ENCODE measurements around the gene PPM1F. TPM values are rescaled to one million over a fixed set of nuclear protein-coding genes. Genes with fewer than 3 reads are reported as not detected.

Gene PPM1F
- total RNA-seq, 1 experiment from 2014 or later: 28.6 TPM

DNA sequence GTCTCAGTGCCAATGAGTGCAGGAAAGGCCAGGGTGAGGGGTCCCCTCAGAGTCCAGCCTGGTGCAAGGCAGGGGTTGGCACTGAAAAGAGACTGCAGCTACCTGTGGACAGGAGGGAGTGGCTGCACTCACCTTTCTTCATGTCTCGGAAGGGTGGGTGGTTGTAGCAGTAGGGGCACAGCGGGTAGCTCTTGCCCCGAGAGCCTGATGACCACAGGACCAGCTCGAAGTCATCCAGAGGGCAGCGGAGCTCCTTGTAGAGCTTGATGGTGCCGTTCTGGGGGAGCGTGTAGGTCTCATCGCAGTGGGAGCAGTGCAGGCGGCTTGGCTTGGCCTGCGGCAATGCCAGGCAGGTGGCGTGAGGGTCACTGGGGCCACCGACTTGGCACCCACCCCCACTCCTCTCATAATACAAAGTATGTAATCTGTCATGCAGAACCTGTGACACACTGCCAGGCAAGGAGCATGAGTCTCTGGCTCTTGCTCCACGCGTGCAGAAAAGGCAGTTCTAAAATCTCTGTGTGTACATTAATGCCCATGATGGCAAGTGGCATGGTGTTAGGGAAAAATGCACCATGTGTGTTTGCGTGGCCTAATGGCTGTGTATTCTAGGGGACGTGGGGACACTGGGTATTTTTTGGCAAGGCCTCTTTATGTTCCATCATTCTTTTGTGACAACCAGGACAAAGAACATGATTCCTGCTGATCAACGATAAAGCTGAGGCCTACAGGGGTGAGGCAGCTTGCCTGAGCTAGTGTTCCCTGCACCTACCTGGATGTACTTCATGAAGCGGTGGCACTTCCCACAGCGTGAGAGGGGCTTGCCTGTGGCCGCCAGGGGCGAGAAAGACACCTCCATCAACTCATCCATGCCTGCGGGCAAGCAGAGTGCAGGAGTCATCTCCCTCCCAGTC, 6.0 kb upstream of the PPM1F start:
- Mint-ChIP-seq H3K27me3 (ENCODE audit: low read depth) (peaks cover 5% of the 10 kb centered on the region), H3K4me3 (no peak overlapping the region), H3K36me3 (peaks cover 22% of the 10 kb centered on the region), H3K4me1 (no peaks in the 10 kb centered on the region), H3K9me3 (no peaks in the 10 kb centered on the region), H3K27ac (no peak overlapping the region)
- ATAC-seq (no peak), DNase-seq (ENCODE audit: low spot score) (no peak)
- no peak for TF ChIP-seq ZNF138 (CRISPR knock-in tag; conservative IDR thresholded peaks at IDR 0.05)
- TF ChIP-seq, protein P1, sequence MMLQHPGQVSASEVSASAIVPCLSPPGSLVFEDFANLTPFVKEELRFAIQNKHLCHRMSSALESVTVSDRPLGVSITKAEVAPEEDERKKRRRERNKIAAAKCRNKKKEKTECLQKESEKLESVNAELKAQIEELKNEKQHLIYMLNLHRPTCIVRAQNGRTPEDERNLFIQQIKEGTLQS (CRISPR knock-in tag; conservative IDR thresholded peaks at IDR 0.05): no peak
- no peak for TF ChIP-seq SP1 (CRISPR knock-in tag; conservative IDR thresholded peaks at IDR 0.05)
- TF ChIP-seq IRF1 (CRISPR knock-in tag; IDR thresholded peaks at IDR 0.05): no peak
- TF ChIP-seq NFE2L1 (CRISPR knock-in tag; IDR thresholded peaks at IDR 0.05): no peak
- no peak for TF ChIP-seq ZNF232 (CRISPR knock-in tag; IDR thresholded peaks at IDR 0.05)
- no peak for TF ChIP-seq RORB (CRISPR knock-in tag; IDR thresholded peaks at IDR 0.05)
- no peak for TF ChIP-seq ZMAT4 (CRISPR knock-in tag; IDR thresholded peaks at IDR 0.05)
- no peak for TF ChIP-seq GABPB1 (CRISPR knock-in tag; IDR thresholded peaks at IDR 0.05)
- no peak for TF ChIP-seq FOXJ3 (CRISPR knock-in tag; IDR thresholded peaks at IDR 0.05; ENCODE audit: borderline replicate concordance)
- TF ChIP-seq, protein P2, sequence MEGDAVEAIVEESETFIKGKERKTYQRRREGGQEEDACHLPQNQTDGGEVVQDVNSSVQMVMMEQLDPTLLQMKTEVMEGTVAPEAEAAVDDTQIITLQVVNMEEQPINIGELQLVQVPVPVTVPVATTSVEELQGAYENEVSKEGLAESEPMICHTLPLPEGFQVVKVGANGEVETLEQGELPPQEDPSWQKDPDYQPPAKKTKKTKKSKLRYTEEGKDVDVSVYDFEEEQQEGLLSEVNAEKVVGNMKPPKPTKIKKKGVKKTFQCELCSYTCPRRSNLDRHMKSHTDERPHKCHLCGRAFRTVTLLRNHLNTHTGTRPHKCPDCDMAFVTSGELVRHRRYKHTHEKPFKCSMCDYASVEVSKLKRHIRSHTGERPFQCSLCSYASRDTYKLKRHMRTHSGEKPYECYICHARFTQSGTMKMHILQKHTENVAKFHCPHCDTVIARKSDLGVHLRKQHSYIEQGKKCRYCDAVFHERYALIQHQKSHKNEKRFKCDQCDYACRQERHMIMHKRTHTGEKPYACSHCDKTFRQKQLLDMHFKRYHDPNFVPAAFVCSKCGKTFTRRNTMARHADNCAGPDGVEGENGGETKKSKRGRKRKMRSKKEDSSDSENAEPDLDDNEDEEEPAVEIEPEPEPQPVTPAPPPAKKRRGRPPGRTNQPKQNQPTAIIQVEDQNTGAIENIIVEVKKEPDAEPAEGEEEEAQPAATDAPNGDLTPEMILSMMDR (IDR thresholded peaks at IDR 0.05): no peak
- no peak for TF ChIP-seq NR1H2 (CRISPR knock-in tag; IDR thresholded peaks at IDR 0.05)
- no peak for TF ChIP-seq SOX15 (CRISPR knock-in tag; IDR thresholded peaks at IDR 0.05)
- TF ChIP-seq TP53 (CRISPR knock-in tag; IDR thresholded peaks at IDR 0.05): no peak
- TF ChIP-seq MAX (CRISPR knock-in tag; IDR thresholded peaks at IDR 0.05): no peak
- no peak for TF ChIP-seq ATF2 (CRISPR knock-in tag; IDR thresholded peaks at IDR 0.05; ENCODE audit: borderline replicate concordance, low read depth)
- TF ChIP-seq, protein P3, sequence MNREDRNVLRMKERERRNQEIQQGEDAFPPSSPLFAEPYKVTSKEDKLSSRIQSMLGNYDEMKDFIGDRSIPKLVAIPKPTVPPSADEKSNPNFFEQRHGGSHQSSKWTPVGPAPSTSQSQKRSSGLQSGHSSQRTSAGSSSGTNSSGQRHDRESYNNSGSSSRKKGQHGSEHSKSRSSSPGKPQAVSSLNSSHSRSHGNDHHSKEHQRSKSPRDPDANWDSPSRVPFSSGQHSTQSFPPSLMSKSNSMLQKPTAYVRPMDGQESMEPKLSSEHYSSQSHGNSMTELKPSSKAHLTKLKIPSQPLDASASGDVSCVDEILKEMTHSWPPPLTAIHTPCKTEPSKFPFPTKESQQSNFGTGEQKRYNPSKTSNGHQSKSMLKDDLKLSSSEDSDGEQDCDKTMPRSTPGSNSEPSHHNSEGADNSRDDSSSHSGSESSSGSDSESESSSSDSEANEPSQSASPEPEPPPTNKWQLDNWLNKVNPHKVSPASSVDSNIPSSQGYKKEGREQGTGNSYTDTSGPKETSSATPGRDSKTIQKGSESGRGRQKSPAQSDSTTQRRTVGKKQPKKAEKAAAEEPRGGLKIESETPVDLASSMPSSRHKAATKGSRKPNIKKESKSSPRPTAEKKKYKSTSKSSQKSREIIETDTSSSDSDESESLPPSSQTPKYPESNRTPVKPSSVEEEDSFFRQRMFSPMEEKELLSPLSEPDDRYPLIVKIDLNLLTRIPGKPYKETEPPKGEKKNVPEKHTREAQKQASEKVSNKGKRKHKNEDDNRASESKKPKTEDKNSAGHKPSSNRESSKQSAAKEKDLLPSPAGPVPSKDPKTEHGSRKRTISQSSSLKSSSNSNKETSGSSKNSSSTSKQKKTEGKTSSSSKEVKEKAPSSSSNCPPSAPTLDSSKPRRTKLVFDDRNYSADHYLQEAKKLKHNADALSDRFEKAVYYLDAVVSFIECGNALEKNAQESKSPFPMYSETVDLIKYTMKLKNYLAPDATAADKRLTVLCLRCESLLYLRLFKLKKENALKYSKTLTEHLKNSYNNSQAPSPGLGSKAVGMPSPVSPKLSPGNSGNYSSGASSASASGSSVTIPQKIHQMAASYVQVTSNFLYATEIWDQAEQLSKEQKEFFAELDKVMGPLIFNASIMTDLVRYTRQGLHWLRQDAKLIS (CRISPR knock-in tag; IDR thresholded peaks at IDR 0.05; ENCODE audit: borderline replicate concordance): no peak
- POLR2A ChIA-PET: no interaction called here
- CTCF ChIA-PET: interaction anchor here (0.8 to 3.2 kb wide), 3 partner anchors 12 to 26 kb away, joined by 3 to 8 read pairs (median 3); no protein-coding TSS in a partner anchor
